Measurements from ENCODE around the gene TBCD.
"Not testable (repeated sequence)": the region's sequence is repeated elsewhere in the genome, so short reads cannot be mapped to it uniquely, and the experiment has no call there.

TBCD gene

GRCh38 chr17:82752371-82753200, 721 bp downstream of the TBCD start:
- peak in 5 of 42 donors; percentile 24 to 50 (median 42) for DNase-seq
- intact Hi-C loops (cut with DNase I), result no loop called here

GRCh38 chr17:82753201-82753464, 1.3 kb downstream of the TBCD start:
- DNase-seq, result peak in 1 of 42 donors; percentile 28
- intact Hi-C loops (cut with DNase I), result no loop called here

DNA sequence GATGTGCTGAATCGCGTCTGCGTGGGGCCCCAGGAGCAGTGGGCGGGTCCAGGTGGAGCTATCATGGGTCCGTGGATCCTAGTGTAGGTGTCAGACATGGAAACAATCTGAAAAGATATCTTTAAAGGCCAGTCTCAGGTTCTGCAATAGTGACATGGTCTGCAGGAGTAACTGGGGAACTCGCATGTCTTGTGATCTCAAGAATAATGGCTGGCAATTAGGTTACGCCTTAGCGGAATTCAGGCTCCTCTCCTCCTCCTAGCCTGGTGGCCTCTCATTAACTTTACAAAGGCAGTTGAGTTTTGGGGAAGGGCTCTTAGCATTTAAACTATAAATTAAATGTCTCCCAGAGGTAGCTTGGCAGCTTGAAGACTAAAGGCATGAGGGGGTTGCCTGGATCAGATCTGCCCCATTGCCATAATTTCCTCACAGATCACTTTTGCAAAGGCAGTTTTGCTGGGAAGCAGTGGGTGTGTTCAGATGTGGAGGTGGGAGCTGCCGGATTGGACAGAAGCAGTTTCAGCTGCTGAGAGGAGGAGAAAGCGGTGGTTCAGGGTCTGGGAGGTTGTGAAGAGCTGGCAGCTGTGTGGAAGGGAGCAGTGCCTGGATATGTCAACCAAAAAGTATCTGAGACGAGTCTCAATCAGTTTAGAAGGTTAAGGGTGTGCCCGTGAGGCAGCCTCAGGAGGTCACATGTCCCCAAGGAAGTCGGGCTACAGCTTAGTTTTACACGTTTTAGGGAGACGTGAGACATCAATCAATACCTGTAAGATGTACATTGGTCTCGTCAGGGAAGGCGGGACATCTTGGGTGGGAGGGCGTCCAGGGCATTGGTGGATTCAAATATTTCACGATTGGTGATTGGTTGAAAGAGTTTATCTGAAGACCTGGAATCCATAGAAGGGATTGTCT, 2.7 kb downstream of the TBCD start:
- peak in 39 of 42 donors; percentile 25 to 93 (median 68) for DNase-seq
- intact Hi-C loops (cut with DNase I), result no loop called here

DNA sequence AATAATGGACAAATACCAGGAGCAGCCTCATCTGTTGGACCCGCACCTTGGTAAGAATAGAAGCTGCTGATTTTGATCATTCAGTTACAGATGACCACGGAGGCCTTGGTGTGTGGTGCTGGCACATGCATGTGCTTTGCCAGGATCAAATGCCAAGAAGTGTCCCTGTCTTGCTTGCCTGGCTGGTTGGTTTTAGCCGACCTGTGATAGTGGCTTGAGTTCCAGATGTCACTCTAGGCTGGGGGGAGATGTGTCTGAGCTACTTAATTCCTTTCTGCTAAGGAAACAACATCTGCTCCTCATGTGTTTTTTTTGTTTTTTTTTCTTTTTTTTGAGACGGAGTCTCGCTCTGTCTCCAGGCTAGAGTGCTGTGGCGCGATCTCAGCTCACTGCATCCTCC, 4.3 kb downstream of the TBCD start:
- intact Hi-C loops (cut with DNase I), result no loop called here
- peak in 1 of 42 donors; percentile 7 for DNase-seq

- intact Hi-C loops (cut with DNase I), result loop anchor here (5.0 to 10.0 kb wide), 2 partner anchors 51 to 98 kb away; partner anchors contain the start of gene FN3KRP
- DNase-seq, result peak in 16 of 42 donors; percentile 16 to 66 (median 36)
Observed at GRCh38 chr17:82765371-82765770, 13.5 kb downstream of the TBCD start.

GRCh38 chr17:82767041-82767754, 15.3 kb downstream of the TBCD start:
- peak; percentile 26 to 94 (median 78) for DNase-seq
- intact Hi-C loops (cut with DNase I), result loop anchor here (5.0 to 10.0 kb wide), 2 partner anchors 52 to 100 kb away; partner anchors contain the start of gene FN3KRP

DNA sequence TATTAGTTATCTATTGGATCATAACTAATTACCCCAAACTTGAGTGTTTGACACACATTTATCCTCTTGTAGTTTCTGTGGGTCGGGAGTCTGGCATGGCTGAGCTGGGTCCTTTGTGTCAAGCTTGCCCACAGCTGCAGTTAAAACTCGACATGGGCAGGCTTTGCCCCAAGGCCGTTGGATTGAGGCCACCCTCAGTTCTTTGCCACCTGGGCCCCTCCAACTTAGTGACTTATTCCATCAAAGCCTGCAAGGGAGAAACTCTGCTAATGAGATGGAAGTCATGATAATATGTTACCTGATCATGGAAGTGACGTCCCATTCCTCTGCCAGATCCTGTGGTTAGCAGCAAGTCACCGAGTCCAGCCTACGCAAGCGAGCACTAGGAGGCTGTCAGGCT, 17.2 kb downstream of the TBCD start:
- intact Hi-C loops (cut with DNase I), result loop anchor here (5.0 to 10.0 kb wide), 2 partner anchors 54 to 102 kb away; partner anchors contain the start of gene FN3KRP
- no peak for DNase-seq

DNA sequence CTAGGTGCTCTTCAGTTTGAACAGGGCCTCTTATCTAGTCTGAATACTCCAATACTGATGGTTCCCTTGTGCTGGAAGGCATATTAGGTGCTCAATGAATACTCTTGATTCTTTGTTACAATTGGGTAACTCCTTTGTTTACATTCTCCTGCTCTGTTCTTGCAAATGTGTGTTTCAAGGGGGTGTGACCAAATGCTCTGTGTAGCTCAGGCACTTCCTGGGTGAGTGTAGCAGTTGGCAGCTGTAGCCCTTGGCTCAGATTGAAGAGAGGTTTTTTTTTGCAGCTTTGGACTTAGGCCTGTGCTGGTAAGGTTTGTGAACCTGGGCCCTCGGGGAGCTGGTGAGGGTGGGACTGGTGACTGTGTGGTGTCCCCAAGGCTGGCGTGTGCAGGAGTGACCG, 20.2 kb downstream of the TBCD start:
- intact Hi-C loops (cut with DNase I), result no loop called here
- no peak for DNase-seq

GRCh38 chr17:82774456-82774855, 22.6 kb downstream of the TBCD start:
- intact Hi-C loops (cut with DNase I); DNase-seq: not testable (repeated sequence)

DNA sequence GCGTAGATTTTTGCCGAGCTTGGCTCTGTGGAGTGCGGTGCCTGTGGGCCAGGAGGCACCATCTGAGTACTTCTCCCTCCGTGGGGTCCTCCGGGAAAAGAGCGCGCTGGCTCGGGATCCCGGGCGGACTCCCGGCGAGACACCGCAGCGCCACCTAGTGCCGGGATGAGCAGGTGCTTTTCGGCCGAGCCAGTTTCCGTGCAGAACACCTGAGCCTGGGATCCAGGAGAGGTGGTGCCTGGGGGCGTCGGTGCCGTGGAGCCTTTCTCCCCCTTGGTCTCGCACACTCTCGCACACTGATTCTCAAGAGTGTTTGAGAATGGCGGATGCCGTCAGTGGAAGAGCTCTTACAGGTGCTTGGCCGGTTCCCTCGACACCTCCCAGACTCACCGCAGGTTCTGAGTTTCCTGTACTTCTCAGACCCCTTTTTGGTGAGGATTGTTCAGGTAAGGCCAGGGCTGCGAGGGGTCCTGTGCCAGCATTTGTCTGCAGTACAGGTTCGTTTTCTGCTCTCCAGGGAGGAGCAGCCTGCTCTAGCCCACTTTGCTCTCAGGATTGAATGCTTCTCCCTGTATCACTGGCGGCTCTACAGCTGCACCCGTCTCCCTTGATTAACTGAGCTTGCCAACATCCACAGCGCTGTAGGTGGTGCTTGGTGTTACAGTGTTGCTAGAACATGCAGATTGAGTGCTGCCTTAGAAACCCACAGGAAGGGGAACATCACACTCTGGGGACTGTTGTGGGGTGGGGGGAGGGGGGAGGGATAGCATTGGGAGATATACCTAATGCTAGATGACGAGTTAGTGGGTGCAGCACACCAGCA, 23.3 kb downstream of the TBCD start:
- DNase-seq, result peak; percentile 50 to 89 (median 78)
- intact Hi-C loops (cut with DNase I), result no loop called here

GRCh38 chr17:82776454-82776853, 24.6 kb downstream of the TBCD start:
- no peak for DNase-seq
- intact Hi-C loops (cut with DNase I), result no loop called here

DNA sequence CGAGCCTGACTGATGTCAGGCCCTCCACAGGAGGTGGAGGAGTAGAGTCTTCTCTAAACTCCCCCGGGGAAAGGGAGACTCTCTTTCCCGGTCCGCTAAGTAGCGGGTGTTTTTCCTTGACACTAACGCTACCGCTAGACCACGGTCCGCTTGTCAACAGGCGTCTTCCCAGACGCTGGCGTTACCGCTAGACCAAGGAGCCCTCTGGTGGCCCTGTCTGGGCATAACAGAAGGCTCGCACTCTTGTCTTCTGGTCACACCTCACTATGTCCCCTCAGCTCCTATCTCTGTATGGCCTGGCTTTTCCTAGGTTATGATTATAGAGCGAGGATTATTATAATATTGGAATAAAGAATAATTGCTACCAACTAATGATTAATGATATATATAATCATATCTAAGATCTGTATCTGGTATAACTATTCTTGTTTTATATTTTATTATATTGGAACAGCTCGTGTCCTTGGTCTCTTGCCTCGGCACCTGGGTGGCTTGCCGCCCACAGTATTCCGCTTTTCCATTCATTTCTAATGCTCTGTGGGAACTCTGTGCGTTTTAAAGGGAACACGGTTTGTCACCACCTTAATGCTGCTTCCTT, 26.0 kb downstream of the TBCD start:
- intact Hi-C loops (cut with DNase I), result not testable (repeated sequence)

GRCh38 chr17:82779541-82779940, 27.7 kb downstream of the TBCD start:
- intact Hi-C loops (cut with DNase I), result no loop called here
- no peak for DNase-seq

More for the DNA sequence above, 26.0 kb downstream of the TBCD start:
- peak in 2 of 42 donors; percentile 31 to 48 for DNase-seq

GRCh38 chr17:82780195-82780594, 28.3 kb downstream of the TBCD start:
- no peak for DNase-seq
- intact Hi-C loops (cut with DNase I), result loop anchor here (10.0 kb wide), 1 partner anchor 135 kb away; no protein-coding TSS in a partner anchor

DNA sequence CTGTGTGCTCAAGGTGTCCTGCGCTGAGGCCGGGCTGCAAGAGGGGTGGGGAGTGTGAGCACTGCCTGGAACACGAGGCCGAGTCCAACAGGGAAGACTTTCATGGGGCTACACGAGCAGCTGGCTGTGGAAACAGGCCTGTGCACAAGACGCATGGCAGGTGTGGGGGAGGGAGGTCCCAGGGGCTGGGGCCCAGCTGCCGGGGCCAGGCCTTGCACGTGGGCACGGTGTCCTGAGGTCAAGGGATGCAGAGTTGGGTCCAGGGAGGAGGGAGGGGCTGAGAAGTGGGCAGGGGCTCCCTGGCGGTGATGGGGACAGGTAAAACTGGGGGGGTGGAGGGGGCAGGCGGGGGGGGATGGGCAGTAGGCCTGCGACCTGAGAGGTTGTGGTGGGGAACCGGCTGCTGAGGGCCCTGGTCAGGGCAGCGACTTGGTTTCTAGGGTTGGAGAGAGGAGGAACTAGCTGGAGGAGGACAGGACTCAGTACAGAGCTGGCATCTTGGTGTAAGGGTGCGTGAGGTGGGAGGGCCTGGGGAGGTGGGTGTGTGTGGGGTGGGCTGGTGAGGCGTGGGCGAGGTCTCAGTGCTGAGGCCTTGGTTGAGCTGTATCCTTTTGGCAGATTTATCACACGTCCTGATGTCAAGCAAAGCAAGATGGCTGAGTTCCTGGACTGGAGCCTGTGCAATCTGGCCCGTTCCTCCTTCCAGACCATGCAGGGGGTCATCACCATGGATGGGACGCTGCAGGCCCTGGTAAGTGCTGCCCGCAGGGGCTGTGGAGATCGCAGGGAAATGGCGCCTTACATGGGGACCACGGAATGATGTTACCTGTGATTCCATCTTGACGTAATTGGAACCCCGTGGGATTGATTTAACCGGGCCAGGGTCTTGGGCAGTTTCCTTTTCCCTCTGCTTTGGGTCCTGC, 29.4 kb downstream of the TBCD start:
- no peak for DNase-seq
- intact Hi-C loops (cut with DNase I), result loop anchor here (10.0 kb wide), 1 partner anchor 134 kb away; no protein-coding TSS in a partner anchor

DNA sequence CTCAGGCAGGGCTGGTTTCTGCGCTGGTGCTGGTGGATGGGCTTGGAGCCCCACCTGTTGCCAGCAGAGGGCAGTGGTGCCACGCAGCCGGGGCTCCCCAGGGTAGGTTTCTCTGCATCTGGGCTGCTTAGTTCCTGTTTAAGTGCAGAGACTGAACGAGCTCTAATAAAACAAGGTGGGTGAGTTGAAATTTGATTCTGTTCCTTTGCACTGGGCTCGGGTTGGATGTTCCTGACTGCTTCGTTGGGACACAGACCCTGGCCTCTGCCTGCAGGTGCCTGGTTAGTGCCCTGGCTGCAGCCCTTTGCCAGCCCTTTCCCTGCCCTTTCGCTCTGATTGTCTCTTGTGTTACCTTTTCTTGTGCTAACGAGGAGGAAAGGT, 30.0 kb downstream of the TBCD start:
- DNase-seq, result peak; percentile 61 to 92 (median 84)
- intact Hi-C loops (cut with DNase I), result loop anchor here (10.0 kb wide), 1 partner anchor 133 kb away; no protein-coding TSS in a partner anchor
